RKO (cell line): ENCODE results near the gene POLR2J.
"Not testable (repeated sequence)": the region's sequence is repeated elsewhere in the genome, so short reads cannot be mapped to it uniquely, and the experiment has no call there.

Experiments
- DNase-seq: peaks from one replicate; pipeline ENCODE4 v3.0.0-alpha.2; 2016; ENCODE audit warnings: low spot score

The POLR2J gene

GRCh38 chr7:102466097-102466496 is 12.6 kb downstream of the POLR2J start:
- no peak for DNase-seq

- DNase-seq = peak; percentile 97
Measured at GRCh38 chr7:102464577-102465280, 14.0 kb downstream of the POLR2J start, which contains the start of the genes ALKBH4 and LRWD1. ALKBH4 (minus strand) TSS chr7:102464863; CDS start chr7:102464836, 27 bp downstream. LRWD1 (plus strand) TSS chr7:102464984; CDS start chr7:102465081, 97 bp downstream.

DNA sequence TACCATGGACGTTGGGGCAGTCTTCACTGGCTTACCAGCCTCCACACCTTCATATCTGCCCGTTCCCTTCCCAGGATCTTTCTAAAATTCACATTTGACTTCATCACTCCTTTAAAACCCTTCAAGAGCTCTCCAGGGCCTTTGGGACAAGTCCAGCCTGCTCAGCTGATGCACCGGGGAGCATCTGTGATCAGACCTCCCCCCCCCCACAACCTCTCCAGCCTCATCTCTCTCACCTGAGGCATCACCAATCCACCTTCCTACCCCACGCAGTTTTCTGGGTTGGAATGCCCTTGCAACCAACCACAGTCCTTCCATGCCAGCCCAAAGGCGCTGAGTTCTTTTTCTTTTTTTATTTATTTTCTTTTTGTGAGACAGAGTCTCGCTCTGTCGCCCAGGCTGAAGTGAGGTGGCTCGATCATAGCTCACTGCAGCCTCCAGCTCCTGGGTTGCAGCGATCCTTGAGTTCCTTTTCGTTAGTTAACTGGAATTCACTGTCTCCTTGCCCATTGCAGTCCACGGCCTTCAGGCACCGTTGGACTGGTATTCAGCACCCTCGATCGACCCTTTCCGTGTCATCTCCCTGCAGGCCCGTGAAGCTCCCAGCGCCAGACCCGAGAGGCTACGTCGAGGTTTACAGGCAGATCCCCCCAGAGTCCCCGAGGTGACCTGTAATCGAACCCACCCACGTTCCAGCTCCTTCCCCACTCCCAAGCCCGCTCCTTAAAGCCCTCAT is 14.7 kb downstream of the POLR2J start:
- DNase-seq = peak; percentile 47

DNA sequence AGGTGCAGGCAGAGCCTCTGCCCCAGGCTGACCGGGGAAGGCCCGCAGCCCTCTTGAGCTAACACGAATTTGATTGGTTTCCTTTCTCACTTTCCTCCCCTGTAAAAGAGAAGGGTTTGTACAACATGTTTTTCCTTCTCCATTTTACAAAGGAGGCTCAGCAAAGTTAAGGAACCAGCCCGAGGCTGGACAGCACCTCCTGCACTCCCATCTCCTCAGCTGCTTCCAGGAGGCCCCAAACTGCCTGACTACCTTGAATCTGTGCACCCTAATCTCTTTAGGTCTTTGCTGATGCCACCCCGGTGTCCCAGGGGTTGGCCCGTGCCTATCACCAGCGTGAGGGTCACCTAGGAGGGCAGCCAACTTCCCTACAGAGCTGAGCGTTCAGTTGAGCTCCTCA is 18.3 kb downstream of the POLR2J start:
- DNase-seq = no peak

DNA sequence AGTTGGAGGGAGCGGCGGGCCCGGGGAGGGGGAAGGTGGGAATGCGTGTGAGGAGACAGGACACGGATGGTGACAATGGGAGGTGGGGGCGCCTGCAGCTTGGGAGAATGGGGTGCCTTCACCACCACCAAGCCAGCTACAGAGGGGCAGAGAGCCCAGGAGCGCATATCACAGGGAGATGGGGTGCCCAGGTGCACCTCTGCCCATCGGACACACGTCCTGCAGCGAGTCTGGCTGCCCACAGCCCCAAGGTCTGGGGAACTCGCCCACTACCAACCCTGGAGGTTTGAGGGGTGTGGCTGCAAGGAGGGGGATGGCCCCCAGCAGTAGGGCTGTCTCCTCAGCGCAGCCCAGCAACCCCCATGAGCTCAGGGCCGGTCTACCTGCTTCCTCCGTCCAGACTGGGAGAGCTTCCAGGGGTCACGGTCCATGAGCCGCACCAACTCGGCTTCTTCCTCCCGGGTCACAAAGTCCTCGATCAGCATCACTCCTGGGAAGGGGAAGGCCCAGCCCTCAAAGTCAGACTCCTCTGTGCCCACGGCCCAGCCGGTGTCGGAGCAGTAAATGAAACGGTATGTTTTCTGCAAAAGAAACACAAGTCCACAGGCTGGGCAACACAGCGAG is 19.4 kb downstream of the POLR2J start:
- no peak for DNase-seq

- DNase-seq = no peak
Measured at GRCh38 chr7:102457352-102457924, 21.3 kb downstream of the POLR2J start.

DNA sequence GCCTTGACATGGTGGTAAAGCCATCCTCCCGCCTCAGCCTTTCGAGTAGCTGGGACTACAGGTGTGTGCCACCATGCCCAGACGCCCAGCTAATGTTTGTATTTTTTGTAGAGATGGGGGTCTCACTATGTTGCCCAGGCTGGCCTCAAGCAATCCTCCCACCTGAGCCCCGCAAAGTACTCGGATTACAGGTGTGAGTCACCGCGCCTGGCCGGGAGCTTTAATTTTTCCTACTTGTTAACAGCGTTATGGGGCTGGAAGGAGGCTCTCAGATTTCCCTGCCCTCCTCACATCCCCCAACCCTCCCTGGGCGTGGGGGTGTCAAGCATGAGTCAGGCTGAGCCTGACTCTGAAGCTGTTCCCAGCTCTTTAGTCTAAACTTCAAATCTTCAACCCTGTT is 22.4 kb downstream of the POLR2J start:
- no peak for DNase-seq

DNA sequence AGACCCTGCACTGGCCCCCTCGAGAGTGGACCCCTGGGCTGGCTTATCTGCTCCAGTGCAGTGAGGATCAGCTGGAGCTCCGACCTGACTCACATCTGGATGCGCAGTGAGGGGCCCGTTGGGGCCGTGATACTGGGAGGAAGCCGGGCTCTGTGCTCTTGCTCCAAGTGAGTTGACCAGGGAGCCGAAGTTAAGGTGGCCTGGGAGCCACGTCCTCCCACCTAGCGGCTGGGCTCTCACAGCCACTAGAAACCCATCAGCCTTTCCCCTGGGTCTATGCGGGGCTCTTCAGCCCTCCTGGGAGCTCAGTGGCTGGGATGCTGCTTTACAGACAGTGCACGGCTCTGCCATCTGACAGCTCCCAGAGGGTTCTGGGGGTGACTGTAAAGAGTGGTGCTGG is 23.1 kb downstream of the POLR2J start:
- no peak for DNase-seq

GRCh38 chr7:102454932-102455331 is 23.8 kb downstream of the POLR2J start:
- DNase-seq = not testable (repeated sequence)

- DNase-seq = no peak
Measured at GRCh38 chr7:102454468-102454867, 24.3 kb downstream of the POLR2J start.

GRCh38 chr7:102453319-102453718 is 25.4 kb downstream of the POLR2J start:
- no peak for DNase-seq

- DNase-seq = no peak
Measured at GRCh38 chr7:102452451-102452850, 26.3 kb downstream of the POLR2J start.

DNA sequence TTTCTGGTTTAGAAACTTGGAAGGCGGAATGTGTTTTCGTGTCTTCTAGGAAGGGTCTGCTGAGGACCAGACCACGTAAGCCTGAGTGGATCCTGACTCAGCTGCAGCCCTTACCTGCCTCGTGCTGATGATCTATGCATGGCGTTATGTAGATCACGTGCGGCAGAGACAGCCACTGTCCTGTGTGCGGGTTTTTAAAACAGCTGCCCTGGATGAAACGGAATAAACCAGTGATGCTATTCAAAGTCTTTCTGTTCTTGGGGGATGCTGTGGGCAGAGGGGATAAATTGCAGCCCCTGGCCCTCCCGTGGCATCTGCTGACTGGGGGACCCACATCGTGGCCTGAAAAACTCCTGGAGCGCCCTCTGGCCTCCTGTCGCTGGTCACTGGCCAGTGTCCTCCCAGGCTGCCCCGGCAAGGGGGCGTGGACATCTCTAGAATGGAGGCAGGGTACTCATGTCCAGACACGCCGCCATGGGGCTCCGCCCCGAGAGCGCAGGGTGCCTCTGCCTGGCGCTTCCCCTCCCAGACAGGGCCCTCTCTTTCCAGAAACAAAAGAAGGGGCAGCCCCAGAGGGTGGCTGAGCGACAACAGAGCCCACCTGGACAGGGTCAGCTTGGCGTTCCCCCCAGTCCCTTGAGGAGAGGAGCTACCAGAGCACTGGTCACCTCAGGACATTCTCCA is 27.2 kb downstream of the POLR2J start:
- DNase-seq = no peak

DNA sequence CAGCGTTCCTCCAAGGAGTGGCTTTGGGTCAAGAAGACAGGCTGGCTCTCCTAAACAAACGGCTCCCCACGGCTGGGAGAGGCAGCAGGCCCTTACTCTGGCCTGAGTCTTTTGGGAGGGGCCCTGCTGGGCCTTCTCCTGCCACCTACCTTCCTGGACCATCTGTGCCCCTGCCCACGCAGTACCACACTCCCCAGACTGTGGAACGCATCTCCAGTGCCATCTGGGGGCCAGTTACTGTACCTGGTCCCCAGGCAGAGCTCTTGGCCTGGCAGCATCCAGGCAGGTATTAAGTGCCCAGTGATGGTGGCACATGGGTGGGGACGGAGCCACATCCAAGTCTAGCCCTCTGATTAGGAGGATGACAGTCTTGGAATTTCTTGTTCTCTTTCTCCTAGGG is 28.5 kb downstream of the POLR2J start:
- no peak for DNase-seq

- DNase-seq = no peak
Measured at GRCh38 chr7:102449136-102449535, 29.6 kb downstream of the POLR2J start.

DNA sequence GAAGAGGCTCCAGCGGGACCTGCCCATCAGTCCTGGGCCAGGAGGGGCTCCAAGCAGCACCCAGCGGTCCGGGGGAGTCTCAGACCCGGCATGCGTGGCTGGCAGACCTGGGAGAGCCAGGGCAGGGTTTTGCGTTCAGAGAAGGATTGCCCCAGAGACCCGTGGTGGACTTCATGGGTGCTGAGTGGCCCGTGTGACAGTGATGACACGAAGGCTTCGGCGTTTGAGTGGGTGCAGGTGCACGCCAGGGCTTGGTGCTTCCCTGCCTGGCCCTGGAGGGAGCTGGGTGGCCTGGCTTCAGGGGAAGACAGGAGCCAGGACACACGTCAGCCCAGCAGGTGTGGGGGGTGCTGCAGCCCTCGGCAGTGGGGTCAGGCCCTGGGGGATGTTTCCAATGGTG is 31.4 kb downstream of the POLR2J start:
- DNase-seq = no peak

DNA sequence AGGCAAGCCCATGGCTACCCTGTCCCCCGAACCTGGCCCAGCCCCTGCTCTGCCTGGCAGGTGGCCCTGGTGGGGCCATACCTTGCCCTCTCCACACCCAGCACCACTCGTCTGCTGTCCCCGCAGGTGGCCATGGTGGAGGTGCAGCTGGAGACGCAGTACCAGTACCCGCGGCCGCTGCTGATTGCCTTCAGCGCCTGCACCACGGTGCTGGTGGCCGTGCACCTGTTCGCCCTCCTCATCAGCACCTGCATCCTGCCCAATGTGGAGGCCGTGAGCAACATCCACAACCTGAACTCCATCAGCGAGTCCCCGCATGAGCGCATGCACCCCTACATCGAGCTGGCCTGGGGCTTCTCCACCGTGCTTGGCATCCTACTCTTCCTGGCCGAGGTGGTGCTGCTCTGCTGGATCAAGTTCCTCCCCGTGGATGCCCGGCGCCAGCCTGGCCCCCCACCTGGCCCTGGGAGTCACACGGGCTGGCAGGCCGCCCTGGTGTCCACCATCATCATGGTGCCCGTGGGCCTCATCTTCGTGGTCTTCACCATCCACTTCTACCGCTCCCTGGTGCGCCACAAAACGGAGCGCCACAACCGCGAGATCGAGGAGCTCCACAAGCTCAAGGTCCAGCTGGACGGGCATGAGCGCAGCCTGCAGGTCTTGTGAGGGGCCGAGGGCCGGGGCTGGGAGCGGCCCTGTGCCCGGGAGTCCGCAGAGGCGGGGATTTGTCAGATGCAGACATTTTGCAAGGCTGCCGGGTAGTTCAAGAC is 32.1 kb downstream of the POLR2J start:
- no peak for DNase-seq

GRCh38 chr7:102445674-102446071 is 33.0 kb downstream of the POLR2J start:
- DNase-seq = no peak

- DNase-seq = no peak
Measured at GRCh38 chr7:102444961-102445673, 33.6 kb downstream of the POLR2J start.

DNA sequence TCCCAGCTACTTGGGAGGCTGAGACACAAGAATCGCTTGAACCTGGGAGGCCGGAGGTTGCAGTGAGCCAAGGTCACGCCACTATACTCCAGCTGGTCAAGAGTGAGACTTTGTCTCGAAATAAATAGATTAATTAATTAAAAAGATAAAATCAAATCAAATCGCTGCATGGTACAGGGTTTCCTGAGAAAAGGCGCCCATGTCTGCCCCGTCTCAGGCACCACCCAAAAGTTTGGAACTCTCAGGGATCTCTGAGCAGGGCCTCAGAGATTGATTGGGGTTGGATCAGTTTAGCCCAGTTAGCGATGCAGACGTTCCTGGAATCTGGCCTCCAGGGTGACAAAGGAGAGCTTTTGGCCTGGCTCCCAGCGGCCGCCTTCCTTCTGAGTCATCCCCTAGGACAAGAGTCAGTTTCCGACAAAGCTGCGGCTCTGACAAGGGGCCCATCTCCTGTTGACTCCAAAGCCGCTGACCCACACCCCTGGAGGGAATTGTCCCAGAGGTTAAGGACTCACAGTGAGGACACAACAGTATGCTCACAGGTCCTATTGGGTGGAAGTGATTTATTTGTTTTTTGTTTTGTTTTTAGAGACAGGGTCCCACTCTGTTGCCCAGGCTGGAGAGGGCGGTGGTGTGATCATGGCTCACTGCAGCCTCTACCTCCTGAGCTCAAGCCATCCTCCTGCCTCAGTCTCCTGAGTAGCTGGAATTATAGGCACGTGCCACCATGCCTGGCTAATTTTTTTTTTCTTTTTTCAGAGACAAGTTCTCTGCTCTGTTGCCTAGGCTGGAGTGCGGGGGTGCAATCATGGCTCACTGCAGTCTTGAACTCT is 38.5 kb downstream of the POLR2J start:
- DNase-seq = peak; percentile 85
